Sciatic nerve (tissue), 2 donors: ENCODE results near the gene PLCD1. TPM values are rescaled to one million over a fixed set of nuclear protein-coding genes. Genes with fewer than 3 reads are reported as not detected.

Experiments
- ATAC-seq: fragments of 200-7000 bp; cut with Tn5 transposase; one replicate; pipeline ENCODE4 v1.9.1; 2020; ENCODE audit warnings: mild to moderate bottlenecking, moderate library complexity
- DNase-seq: peaks from one replicate; pipeline ENCODE4 v3.0.0-alpha.2; 2020; ENCODE audit warnings: low spot score
- intact Hi-C: fragments of 100-400 bp; cut with DNase I; formaldehyde crosslinking; loops from one replicate; pipeline ENCODE4 v1.14.2; 2022
- total RNA-seq: library from RNA; stranded (reverse); fragmentation: NEBNext Ultra II Directional; extraction: Animal tissue kit (Norgen Biotek cat#: 25700); gene quantifications from one replicate; pipeline ENCODE4 v1.2.1, GENCODE V29; 2021
- donor health status: DM: no; HTN: no; CAD: no.
- donor health status: DM: no; HTN: no; CAD: no.

Gene PLCD1
- total RNA-seq, 1 donor from 2014 or later: 40.7 TPM

- no peak for ATAC-seq
- DNase-seq: peak; percentile 56
- intact Hi-C loops: no loop called here
Measured at GRCh38 chr3:38019658-38020341, 9.6 kb downstream of the PLCD1 start.

- ATAC-seq (no peak), DNase-seq (peak; percentile 49)
- intact Hi-C loops: no loop called here
Measured at GRCh38 chr3:38018296-38019266, 10.9 kb downstream of the PLCD1 start.

- no peak for ATAC-seq
- intact Hi-C loops: no loop called here
- DNase-seq: peak; percentile 46
Measured at GRCh38 chr3:38017445-38018295, 11.8 kb downstream of the PLCD1 start.

- ATAC-seq (no peak), DNase-seq (no peak)
- intact Hi-C loops: no loop called here
Measured at GRCh38 chr3:38016847-38017444, 12.5 kb downstream of the PLCD1 start.

- intact Hi-C loops: no loop called here
- DNase-seq (peak; percentile 51), ATAC-seq (no peak)
Measured at GRCh38 chr3:38016410-38016809, 13.0 kb downstream of the PLCD1 start.

GRCh38 chr3:38015984-38016383 lies 13.5 kb downstream of the PLCD1 start:
- no peak for ATAC-seq
- peak; percentile 19 for DNase-seq
- intact Hi-C loops: no loop called here

GRCh38 chr3:38015485-38015884 lies 14.0 kb downstream of the PLCD1 start:
- DNase-seq: no peak
- ATAC-seq: no peak
- intact Hi-C loops: no loop called here

DNA sequence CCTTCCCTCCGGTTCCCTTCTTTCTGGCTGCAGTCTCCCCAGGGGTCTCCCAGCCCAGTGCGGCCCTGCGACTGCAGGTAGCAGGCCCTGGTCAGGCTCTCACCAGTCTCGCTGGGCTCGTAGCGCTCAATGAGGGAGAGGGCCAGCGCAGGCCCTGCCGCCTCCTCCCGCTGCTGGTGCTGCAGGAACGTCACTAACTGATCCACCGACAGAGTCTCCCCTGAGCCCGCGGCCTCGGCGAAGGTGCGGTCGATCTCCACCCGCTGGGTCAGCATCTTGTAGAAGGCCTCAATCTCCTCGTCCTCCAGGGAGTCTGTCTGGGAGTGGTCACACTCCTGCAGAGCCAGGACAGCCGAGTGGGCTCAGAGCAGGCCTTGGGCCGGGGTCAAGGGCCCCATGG lies 18.3 kb downstream of the PLCD1 start:
- intact Hi-C loops: no loop called here
- DNase-seq (no peak), ATAC-seq (no peak)

- intact Hi-C loops: no loop called here
- DNase-seq (no peak), ATAC-seq (no peak)
Measured at GRCh38 chr3:38009807-38010591, 19.4 kb downstream of the PLCD1 start.

DNA sequence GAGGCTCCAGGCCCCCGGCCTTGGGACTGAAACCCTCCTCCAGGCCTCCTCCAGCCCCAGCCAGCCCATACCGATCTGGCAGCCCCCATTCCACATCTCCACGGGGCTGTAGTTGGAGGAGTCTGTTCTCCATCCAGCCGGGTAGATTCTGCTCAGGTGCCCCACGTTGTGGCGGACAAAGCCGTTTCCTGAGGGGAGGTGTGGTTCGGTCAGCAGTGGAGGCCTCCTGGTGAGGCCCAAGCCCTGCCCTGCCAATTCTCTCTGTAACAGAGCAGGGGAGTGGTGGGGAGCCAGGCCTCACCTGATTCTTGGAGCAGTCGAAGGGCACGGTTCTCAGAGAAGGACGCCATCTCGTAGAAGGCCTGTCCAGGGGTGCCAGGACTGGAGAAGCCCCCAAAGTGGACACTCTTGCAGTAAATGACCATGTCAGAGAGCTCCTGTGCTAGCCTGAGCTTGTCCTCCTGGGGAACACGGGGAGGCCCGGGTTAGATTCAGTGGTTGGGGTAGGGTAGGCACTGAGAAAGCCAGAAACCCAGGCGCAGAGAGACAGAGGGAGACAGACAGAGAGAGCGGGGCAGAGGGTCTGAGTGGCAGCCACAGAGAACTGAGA lies 20.4 kb downstream of the PLCD1 start:
- ATAC-seq (no peak), DNase-seq (no peak)
- intact Hi-C loops: no loop called here

DNA sequence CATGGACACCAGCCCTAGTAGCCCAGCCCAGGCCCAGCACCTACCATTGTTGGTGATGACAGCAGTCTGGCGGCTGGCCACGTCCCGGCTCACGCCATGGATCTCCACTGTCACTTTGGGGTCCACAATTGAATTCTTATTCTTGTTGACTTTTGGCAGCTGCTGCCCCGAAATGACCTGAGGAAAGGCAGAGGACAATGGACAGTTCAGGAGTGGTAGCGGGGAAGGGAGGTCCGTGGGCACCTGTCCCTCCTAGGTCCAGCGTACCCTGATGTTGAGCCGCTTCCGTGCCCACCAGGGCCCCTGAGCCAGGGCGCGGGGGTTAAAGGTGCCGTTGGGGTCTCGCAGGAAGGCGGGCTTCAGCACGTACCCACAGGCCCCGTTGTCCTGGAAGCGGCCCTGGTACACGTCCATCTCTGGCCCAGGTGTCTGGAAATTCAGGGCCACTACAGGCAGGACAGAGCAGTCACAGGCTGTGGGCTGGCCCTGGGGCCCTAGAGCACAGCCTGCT lies 21.2 kb downstream of the PLCD1 start:
- ATAC-seq (no peak), DNase-seq (no peak)
- intact Hi-C loops: no loop called here

DNA sequence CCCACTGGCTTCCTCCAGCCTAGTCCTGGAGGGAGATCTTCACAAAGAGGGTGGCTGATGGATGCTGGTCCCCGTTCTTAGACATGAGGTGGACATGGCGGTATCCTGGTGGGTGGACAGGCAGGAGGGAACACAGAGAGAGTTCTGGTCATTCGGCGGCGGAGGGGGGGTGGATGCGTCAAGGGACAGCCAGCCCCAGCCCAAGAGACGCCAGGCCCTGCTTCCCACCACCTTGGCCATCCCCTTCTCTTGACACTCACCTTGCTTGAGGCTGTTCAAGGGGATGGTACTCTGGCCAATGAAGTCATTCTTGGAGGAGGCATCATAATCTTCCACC lies 21.7 kb downstream of the PLCD1 start:
- intact Hi-C loops: no loop called here
- no peak for ATAC-seq
- no peak for DNase-seq

- ATAC-seq: no peak
- DNase-seq: no peak
- intact Hi-C loops: no loop called here
Measured at GRCh38 chr3:38006445-38006995, 22.9 kb downstream of the PLCD1 start.

- no peak for DNase-seq
- ATAC-seq: no peak
- intact Hi-C loops: no loop called here
Measured at GRCh38 chr3:38006031-38006430, 23.4 kb downstream of the PLCD1 start.

DNA sequence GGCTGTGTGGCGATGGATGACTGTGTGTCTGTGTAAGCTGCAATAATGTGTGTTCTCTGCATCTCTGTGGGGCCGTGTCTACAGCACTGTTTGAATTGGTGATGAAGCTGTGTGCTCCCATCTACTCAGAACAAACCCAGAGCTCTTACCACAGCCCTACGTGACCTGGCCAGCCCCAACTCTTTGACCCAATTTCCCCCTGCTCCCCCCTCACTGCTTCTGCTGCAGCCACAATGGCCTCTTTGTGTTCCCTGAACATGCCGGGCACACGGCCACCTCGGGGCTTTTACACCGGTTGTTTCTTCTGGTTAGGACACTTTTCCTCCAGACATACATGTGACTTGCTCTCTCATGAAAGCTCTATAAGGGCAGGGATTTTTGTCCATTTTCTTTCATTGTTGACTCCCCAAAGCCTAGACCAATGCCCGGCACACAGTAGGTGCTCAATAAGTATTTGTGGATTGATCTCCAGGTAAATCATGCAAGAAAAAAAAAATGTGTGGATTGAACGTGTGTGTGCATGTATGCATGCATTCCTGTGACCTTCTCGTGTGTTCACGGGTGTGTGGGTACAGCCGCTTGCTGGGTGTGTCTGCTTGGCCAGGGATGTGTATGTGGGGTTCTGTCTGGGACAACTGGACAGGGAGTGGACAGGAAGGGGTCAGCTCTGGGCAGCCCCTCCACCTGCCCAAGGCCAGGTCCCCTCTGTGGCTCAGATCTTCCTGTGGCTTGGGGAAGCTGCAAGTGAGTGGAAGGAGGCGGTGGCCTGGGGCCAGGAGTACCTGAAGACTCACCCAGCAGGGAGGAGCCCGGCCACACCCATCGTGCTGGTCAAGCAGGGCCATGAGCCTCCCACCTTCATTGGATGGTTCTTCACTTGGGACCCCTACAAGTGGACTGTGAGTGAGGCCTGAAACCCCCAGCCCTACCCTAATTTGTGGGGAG lies 24.1 kb downstream of the PLCD1 start:
- intact Hi-C loops: no loop called here
- peak; percentile 85 for DNase-seq
- ATAC-seq: peak; percentile 81

GRCh38 chr3:38004415-38005075 lies 24.9 kb downstream of the PLCD1 start:
- intact Hi-C loops: no loop called here
- ATAC-seq: peak; percentile 77

More at GRCh38 chr3:38004415-38005075, 24.9 kb downstream of the PLCD1 start:
- peak; percentile 91 for DNase-seq
